Brain microvascular endothelial cell (primary cell): ENCODE results near the gene NENF.

ENCODE experiments used
- DNase-seq: peaks from one replicate; pipeline ENCODE4 v3.0.0-alpha.2; 2020
- H3K27ac ChIP-seq: fragments of 250-450 bp; sonication (Bioruptor Pico); 2 replicates; pipeline ENCODE4 v1.5.1; 2020; ENCODE audit warnings: mild to moderate bottlenecking, moderate library complexity
- H3K27me3 ChIP-seq: fragments of 250-450 bp; sonication (Bioruptor Pico); replicated peaks from 2 replicates; pipeline ENCODE4 v1.5.1; 2020; ENCODE audit warnings: mild to moderate bottlenecking
- H3K36me3 ChIP-seq: fragments of 250-450 bp; sonication (Bioruptor Pico); replicated peaks from 2 replicates; pipeline ENCODE4 v1.5.1; 2020; ENCODE audit warnings: mild to moderate bottlenecking
- H3K4me3 ChIP-seq: 2 replicates; pipeline ENCODE4 v1.5.1; 2011; ENCODE audit warnings: low read depth, mild to moderate bottlenecking, control low read depth, low read length, moderate library complexity
- CTCF ChIP-seq: IDR thresholded peaks from 2 replicates; pipeline ENCODE4 v1.5.1; 2011; ENCODE audit warnings: low read depth, mild to moderate bottlenecking, moderate library complexity, low read length, control low read depth, inconsistent platforms; ENCODE audit errors: missing control alignments
- in situ Hi-C: cut with HindIII; loops from 2 replicates; pipeline ENCODE4 v1.10.0; 2017; ENCODE audit warnings: low sequenced_read_pairs, low pct_ligation_motif_present

NENF gene

GRCh38 chr1:212457740-212458338 lies 25.1 kb downstream of the NENF start:
- H3K36me3 ChIP-seq = no peaks in the 10 kb centered on the region
- in situ Hi-C loops = no loop called here
- no peak overlapping the region for H3K4me3 ChIP-seq
- peak; percentile 73 for TF ChIP-seq CTCF
- H3K27ac ChIP-seq = no peak overlapping the region
- no peaks in the 10 kb centered on the region for H3K27me3 ChIP-seq
- peak; percentile 45 for DNase-seq

- DNase-seq = no peak
- in situ Hi-C loops = no loop called here
- Histone ChIP-seq H3K27ac (no peak overlapping the region), H3K4me3 (no peak overlapping the region), H3K27me3 (no peaks in the 10 kb centered on the region), H3K36me3 (no peaks in the 10 kb centered on the region)
- no peak for TF ChIP-seq CTCF
Observed at GRCh38 chr1:212458817-212459216, 26.1 kb downstream of the NENF start.

GRCh38 chr1:212459656-212460055 lies 26.9 kb downstream of the NENF start:
- no peaks in the 10 kb centered on the region for H3K27me3 ChIP-seq
- no peak overlapping the region for H3K4me3 ChIP-seq
- in situ Hi-C loops = no loop called here
- no peak for TF ChIP-seq CTCF
- H3K27ac ChIP-seq = no peak overlapping the region
- no peak for DNase-seq
- H3K36me3 ChIP-seq = no peaks in the 10 kb centered on the region

- no peak for DNase-seq
- in situ Hi-C loops = no loop called here
- Histone ChIP-seq H3K27ac (no peak overlapping the region), H3K4me3 (no peak overlapping the region), H3K27me3 (no peaks in the 10 kb centered on the region), H3K36me3 (no peaks in the 10 kb centered on the region)
- TF ChIP-seq CTCF = no peak
Observed at GRCh38 chr1:212460376-212460775, 27.7 kb downstream of the NENF start.

GRCh38 chr1:212461916-212462660 lies 29.4 kb downstream of the NENF start:
- Histone ChIP-seq H3K27me3 (no peaks in the 10 kb centered on the region), H3K4me3 (no peak overlapping the region), H3K36me3 (no peaks in the 10 kb centered on the region), H3K27ac (no peak overlapping the region)
- in situ Hi-C loops = no loop called here
- no peak for DNase-seq
- no peak for TF ChIP-seq CTCF
